GM18499 (cell line): ENCODE measurements around the gene SYPL2.

Source experiments
- ATAC-seq: cut with Tn5 transposase; IDR thresholded peaks from one replicate; pipeline ENCODE4 v1.9.1; 2021; ENCODE audit warnings: moderate number of reproducible peaks; ENCODE audit not compliant: insufficient read depth, unreplicated experiment

SYPL2 gene

GRCh38 chr1:109509176-109510134, 43.1 kb downstream of the SYPL2 start, which contains the start of gene AMIGO1:
Gene AMIGO1, minus strand, starts transcription at chr1:109509727. Its CDS starts 815 bp downstream, at chr1:109508912.
- no peak for ATAC-seq

DNA sequence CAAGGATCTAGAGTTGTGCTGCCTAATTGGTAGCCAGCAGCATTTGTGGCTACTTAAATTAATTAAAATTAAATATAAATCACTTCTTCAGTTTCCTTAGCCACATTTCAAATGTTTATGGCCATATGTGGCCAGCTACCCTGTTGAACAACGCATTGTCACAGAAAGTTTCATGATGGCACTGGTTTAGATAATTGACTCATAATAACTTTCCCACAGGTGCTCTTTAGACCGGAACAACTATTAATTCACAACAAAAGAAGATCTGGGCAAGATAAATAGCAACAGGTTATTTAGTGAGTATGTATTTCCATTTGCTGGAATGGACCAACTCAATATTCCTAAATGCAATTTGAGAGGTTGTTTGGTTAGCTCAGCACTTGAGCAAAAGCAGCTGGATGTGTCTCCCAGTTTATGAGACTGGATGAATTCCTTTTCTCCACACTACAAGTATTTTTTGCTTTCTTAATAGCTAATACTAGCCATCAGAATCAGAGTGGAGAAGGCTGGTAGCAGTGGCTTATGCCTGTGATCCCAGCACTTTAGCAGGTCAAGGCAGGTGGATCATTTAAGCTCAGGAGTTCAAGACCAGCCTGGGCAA, 46.9 kb downstream of the SYPL2 start:
- ATAC-seq, result no peak

GRCh38 chr1:109514846-109515245, 48.5 kb downstream of the SYPL2 start:
- no peak for ATAC-seq

DNA sequence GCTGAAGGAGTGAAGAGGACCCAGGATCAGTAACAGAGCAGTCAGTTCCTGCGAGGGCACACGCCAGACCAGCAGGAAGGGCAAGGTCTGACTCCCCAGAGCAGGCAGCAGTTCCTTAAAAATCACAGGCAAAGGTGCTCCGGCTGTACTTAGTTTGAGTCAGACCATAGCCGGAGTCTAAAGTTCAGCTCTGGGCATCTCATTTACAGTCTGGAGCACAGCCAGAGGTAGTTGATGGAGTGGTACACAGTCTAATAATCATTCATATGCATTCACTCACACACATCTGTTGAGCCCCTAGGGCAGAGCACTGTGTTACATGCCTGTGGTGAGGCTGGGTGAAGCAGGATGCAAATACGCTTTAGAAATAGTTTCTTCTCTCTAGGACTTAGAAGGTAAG, 50.5 kb downstream of the SYPL2 start:
- ATAC-seq, result no peak

DNA sequence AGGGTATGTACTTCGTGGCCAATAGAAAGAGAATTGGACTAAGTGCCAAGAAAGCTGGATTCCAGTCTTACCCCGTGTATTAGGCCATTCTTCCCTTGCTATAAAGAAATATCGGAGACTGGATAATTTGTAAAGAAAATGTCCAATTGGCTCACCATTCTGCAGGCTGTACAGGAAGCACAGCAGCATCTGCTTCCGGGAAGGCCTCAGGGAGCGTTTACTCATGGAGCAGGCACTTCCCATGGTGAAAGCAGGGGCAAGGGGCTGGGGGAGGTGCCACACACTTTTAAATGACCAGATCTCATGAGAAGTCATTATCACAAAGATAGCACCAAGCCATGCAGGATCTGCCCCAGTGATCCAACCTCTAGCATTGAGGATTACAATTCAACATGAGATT, 51.0 kb downstream of the SYPL2 start:
- ATAC-seq, result no peak

DNA sequence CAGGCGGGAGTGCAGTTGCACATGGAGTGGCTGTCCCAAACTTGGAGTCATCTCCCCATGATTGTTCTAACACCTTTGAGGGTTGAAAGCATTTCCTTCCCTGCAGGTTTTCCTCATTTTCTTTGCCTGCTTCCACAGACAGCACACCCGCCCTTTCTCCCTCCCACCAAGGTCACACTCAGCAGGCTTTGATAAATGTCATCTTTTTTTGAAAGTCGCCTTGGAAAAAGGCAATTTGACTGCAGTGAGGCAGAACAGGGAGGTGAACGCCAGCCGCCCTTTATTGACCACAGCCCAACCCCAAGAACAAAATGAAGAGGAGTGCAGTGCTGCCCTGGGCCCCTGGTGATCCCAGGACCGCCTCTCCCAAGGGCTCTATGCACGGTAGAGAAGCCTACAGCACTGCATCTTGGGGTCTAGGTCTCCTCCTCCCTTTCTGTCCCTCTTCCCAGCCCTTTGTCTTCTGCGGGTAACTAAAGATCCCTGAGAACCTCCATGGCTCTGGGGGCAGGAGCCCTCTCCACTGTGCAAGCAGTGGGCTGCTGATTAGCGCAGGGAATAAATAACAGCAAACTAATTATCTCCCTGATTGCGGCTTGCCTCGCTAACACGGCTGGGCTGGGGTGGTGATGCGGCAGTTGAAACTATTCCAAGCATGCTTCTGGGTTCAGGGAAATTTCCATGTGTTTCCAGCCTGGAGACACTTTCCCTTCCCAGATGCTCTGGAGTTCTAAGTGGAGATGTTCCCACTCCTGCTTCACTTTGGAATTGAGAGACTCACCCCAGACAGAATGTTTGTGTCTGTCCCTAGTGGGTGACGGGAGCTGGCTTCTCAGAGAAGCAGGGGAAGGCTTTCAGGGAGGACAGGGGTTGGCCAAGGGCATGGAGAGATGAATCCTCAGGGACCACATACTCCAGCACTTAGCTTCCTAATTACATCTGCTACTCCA, 54.9 kb downstream of the SYPL2 start:
- ATAC-seq, result no peak

- no peak for ATAC-seq
Measured at GRCh38 chr1:109522026-109522425, 55.7 kb downstream of the SYPL2 start.

- no peak for ATAC-seq
Measured at GRCh38 chr1:109523706-109524105, 57.4 kb downstream of the SYPL2 start.

- no peak for ATAC-seq
Measured at GRCh38 chr1:109527098-109527811, 60.9 kb downstream of the SYPL2 start.

DNA sequence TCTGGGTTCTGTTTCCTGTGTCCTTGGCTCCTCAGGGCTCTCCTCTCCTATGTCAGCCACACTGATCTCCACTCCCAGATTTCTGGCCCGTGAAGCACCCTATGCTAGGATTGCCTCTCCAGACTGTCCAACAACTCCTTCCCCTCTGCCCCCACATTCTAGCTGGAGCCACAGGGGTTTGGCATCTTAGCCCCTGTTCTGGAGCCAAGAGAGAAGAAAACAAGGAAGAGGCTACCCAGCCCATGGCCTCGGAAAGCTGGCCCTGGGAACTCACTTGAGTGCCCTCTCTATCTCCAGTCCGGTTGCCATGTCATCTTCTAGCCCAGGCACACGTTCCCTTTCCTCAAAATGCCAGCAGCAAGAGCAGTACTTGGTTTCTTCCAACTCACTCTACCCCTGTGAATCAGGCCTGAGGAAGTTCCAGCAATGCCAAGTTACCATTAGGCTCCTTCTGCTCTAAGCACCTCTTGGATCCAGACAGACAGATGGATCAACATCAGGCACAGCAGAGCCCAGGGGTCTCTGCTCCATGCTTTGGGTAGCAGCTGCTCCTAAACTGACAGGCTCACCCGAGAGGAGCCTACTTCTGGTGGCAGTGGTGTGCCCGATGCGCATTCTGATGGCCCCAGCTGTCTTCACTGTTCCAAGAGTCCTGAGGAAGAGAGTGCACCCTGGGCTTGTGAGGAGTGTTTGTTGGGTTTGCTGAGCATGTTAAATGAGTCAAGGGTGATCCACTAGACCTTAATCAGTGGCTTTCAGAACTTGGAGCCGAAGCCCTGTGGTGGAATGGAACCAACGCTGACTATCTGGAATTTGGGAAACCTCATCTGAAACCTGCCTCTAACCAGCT, 61.7 kb downstream of the SYPL2 start:
- no peak for ATAC-seq

DNA sequence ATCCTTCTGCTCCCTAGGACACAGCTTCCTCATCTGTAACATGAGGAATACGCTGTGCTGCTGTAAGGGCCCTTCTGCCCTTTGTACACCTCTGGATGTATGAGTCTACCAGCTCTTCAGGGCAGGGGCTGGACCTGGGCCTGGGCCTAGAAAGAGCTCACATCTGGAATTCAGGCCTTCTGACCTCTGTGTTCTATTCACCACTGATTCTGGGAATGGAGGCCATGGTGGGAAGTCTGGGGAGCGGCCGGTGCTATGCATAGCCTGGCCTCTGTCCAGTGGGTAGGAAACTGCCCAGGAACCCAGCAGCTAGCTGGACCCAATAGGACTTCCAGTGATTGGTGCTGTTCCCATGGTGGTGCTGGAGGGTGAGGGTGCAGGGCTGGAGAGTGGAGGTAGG, 62.4 kb downstream of the SYPL2 start:
- ATAC-seq, result no peak

GRCh38 chr1:109529881-109530456, 63.6 kb downstream of the SYPL2 start:
- no peak for ATAC-seq

DNA sequence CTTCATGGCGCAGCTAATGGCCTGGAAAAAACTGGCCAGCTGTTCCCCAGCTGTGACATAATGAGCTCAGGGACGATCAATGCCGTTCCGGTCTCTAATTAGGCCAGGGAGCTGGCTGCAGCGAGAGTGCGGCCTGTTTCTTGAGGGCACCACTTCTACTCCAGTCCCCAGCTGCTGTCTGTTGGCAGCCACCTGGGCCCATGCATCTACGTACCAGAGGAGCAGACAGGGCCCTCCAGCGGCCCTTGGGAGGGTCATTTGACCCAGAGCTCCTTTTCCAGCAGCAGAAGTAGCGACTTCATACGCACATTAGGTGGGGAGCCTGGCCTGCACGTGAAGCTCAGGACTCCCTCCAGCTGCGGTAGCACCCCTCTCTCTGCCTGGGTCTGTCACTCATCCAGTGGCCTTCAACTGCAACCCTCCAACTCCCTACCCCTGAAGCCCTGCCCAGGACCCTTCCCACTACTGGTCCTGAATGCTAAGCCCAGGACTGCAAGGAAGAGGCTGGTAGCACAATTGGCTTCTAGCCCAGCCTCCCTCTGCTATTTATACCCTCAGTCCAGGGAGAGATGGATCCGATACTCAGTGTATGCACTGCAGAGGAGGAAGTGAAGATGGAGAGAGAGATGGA, 64.2 kb downstream of the SYPL2 start:
- ATAC-seq, result no peak

DNA sequence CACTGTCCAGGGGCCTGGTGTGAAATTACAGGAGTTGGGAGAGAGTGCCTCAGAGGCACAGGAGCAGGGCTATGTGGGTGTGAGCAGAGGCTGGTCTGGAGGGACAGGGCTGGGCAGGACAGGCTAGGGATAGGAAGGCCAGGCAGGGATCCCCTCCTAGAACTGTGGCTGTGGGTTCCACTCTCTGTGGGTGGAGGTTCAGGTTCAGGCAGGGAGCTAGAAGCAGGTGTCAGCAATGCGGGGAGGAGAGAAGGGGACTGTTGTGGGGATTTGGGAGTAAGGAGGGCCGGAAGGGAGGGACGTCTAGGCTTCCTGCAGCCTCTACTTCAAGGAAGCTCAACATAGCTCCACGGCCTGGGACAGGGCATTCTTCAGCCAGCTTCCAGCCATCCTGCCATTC, 65.0 kb downstream of the SYPL2 start:
- no peak for ATAC-seq
